NB4 (cell line): ENCODE data around the gene REPS2.

Source experiments
- MYC ChIP-seq: IDR thresholded peaks from 2 replicates; pipeline ENCODE4 v1.6.1; 2011; ENCODE audit warnings: low read depth, low read length
- POLR2A ChIP-seq: IDR thresholded peaks from 2 replicates; pipeline ENCODE4 v1.6.1; 2011; ENCODE audit warnings: mild to moderate bottlenecking; ENCODE audit not compliant: insufficient read length; ENCODE audit errors: extremely low read depth
- TF ChIP-seq, protein P1 (sequence below): IDR thresholded peaks from one replicate; pipeline ENCODE4 v1.5.1; 2012; ENCODE audit warnings: low read depth, low read length
- TF ChIP-seq, protein P2 (sequence below): IDR thresholded peaks from 2 replicates; pipeline ENCODE4 v1.6.1; 2011; ENCODE audit warnings: low read depth, low read length

DNA sequence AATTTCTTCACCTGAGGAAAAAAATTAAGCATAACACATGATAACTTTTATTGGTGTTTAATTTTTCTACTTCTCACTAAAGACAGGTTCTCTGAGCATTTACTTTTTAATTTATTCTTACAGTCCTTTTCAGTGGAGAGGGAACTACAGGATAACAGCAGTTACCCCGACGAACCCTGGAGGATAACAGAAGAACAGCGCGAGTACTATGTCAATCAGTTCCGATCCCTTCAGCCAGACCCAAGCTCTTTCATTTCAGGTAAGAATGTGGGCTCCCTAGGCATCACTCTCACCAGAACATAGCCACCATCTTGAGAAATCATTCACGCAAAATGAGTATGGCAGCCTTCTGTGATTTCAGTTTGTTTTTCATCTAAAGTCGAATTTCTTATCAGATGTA lies 100.8 kb downstream of the REPS2 start:
- TF ChIP-seq, protein P1, sequence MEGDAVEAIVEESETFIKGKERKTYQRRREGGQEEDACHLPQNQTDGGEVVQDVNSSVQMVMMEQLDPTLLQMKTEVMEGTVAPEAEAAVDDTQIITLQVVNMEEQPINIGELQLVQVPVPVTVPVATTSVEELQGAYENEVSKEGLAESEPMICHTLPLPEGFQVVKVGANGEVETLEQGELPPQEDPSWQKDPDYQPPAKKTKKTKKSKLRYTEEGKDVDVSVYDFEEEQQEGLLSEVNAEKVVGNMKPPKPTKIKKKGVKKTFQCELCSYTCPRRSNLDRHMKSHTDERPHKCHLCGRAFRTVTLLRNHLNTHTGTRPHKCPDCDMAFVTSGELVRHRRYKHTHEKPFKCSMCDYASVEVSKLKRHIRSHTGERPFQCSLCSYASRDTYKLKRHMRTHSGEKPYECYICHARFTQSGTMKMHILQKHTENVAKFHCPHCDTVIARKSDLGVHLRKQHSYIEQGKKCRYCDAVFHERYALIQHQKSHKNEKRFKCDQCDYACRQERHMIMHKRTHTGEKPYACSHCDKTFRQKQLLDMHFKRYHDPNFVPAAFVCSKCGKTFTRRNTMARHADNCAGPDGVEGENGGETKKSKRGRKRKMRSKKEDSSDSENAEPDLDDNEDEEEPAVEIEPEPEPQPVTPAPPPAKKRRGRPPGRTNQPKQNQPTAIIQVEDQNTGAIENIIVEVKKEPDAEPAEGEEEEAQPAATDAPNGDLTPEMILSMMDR = no peak
- TF ChIP-seq POLR2A = no peak
- TF ChIP-seq, protein P2, sequence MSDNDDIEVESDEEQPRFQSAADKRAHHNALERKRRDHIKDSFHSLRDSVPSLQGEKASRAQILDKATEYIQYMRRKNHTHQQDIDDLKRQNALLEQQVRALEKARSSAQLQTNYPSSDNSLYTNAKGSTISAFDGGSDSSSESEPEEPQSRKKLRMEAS = no peak
- no peak for TF ChIP-seq MYC
